OCI-LY7 (cell line): ENCODE results near the gene MAP3K5. TPM values are rescaled to one million over a fixed set of nuclear protein-coding genes. Genes with fewer than 3 reads are reported as not detected.
"Not testable (repeated sequence)": the region's sequence is repeated elsewhere in the genome, so short reads cannot be mapped to it uniquely, and the experiment has no call there.

Source experiments
- BruUV-seq: library from RNA; stranded (reverse); fragments of 400-500 nt; replicated peaks from 2 replicates; lab custom pipeline; 2021; lab: Mats Ljungman, UMichigan
- CTCF ChIA-PET: fragments of 300-600 bp; sonication (Branson Sonifier 250); formaldehyde crosslinking; loops from one replicate; lab custom pipeline; 2022; ENCODE audit warnings: antibody characterized with exemption; ENCODE audit not compliant: unreplicated experiment; lab: Charles Lee
- POLR2A ChIA-PET: fragments of 300-600 bp; sonication (Branson Sonifier 250); formaldehyde crosslinking; loops from one replicate; lab custom pipeline; 2022; ENCODE audit warnings: antibody characterized with exemption; lab: Charles Lee
- DNase-seq: peaks from one replicate; pipeline ENCODE4 v3.0.0-alpha.2; 2015; ENCODE audit warnings: low spot score
- H2AFZ ChIP-seq: fragments of 200-600 bp; sonication (generic), shearing (Covaris generic); 2 replicates; pipeline ENCODE4 v1.6.1; 2014; ENCODE audit warnings: mild to moderate bottlenecking, antibody characterized with exemption, low read length, moderate library complexity
- H3K27ac ChIP-seq: fragments of 200-600 bp; sonication (generic); 2 replicates; pipeline ENCODE4 v1.5.1; 2014; ENCODE audit warnings: mixed run types, low read depth, mild to moderate bottlenecking, moderate library complexity, low read length, inconsistent platforms; ENCODE audit not compliant: poor library complexity, severe bottlenecking
- H3K36me3 ChIP-seq: fragments of 200-600 bp; sonication (generic); 2 replicates; pipeline ENCODE4 v1.6.1; 2014; ENCODE audit warnings: mild to moderate bottlenecking, antibody characterized with exemption, low read length, moderate library complexity, mixed read lengths; ENCODE audit not compliant: insufficient read depth
- H3K4me1 ChIP-seq: fragments of 200-600 bp; sonication (generic); 2 replicates; pipeline ENCODE4 v1.5.1; 2014; ENCODE audit warnings: mild to moderate bottlenecking, low read length; ENCODE audit not compliant: insufficient read depth, poor library complexity, severe bottlenecking
- H3K4me2 ChIP-seq: fragments of 200-600 bp; sonication (generic); 2 replicates; pipeline ENCODE4 v1.6.1; 2014; ENCODE audit warnings: mild to moderate bottlenecking, low read length
- H3K4me3 ChIP-seq: fragments of 200-600 bp; sonication (generic); 2 replicates; pipeline ENCODE4 v1.5.1; 2014; ENCODE audit warnings: mild to moderate bottlenecking, low read depth, low read length; ENCODE audit not compliant: poor library complexity, severe bottlenecking
- H3K79me2 ChIP-seq: fragments of 200-600 bp; sonication (generic); 2 replicates; pipeline ENCODE4 v1.6.1; 2016; ENCODE audit warnings: low read depth, mild to moderate bottlenecking, low read length, moderate library complexity, mixed read lengths; ENCODE audit not compliant: insufficient read depth
- H3K9me2 ChIP-seq: fragments of 200-600 bp; sonication (generic); 2 replicates; pipeline ENCODE4 v1.6.1; 2016; ENCODE audit warnings: mild to moderate bottlenecking, low read length, mixed read lengths; ENCODE audit not compliant: insufficient read depth
- H3K9me3 ChIP-seq: fragments of 200-600 bp; sonication (generic); 2 replicates; pipeline ENCODE4 v1.6.1; 2014; ENCODE audit warnings: mild to moderate bottlenecking, mixed run types, low read length, mixed read lengths
- H4K20me1 ChIP-seq: fragments of 200-600 bp; sonication (generic); 2 replicates; pipeline ENCODE4 v1.6.1; 2014; ENCODE audit warnings: mild to moderate bottlenecking, antibody characterized with exemption, low read length, moderate library complexity, mixed read lengths; ENCODE audit not compliant: insufficient read depth
- CTCF ChIP-seq: fragments of 200-600 bp; sonication (generic); conservative IDR thresholded peaks from 2 replicates; pipeline ENCODE4 v1.5.1; 2014; ENCODE audit warnings: mild to moderate bottlenecking, antibody characterized with exemption, low read length, moderate library complexity, mixed read lengths
- EZH2phosphoT487 ChIP-seq: fragments of 200-600 bp; sonication (generic); IDR thresholded peaks from 2 replicates; pipeline ENCODE4 v1.6.1; 2018; ENCODE audit warnings: low read depth, borderline replicate concordance, mild to moderate bottlenecking, mixed run types, antibody characterized with exemption, low read length, moderate library complexity, mixed read lengths
- intact Hi-C: fragments of 100-400 bp; cut with micrococcal nuclease; formaldehyde crosslinking; loops from one replicate; pipeline ENCODE4 v1.10.0; 2022; ENCODE audit not compliant: unreplicated experiment
- total RNA-seq, 2 experiments: library from RNA; depleted of rRNA in 1 of 2; stranded (reverse); fragments of >200 nt in 1 of 2; shearing (Covaris generic) in 1 of 2; gene quantifications; 2 replicates each; pipeline ENCODE4 v1.2.3, GENCODE V29; 2014 to 2022

The MAP3K5 gene
- total RNA-seq, 2 experiments from 2014 or later: 13.8 to 16.6 TPM

- peak; percentile 41 for DNase-seq
- ChIA-PET POLR2A (interaction anchor here (0.7 to 8.4 kb wide), 7 partner anchors 9 to 120 kb away, joined by 3 to 142 read pairs (median 14); partner anchors contain the start of gene MAP3K5), CTCF (interaction anchor here (0.7 to 4.1 kb wide), 4 partner anchors 26 to 42 kb away, joined by 3 to 19 read pairs (median 6); partner anchors contain the start of gene MAP3K5)
- Histone ChIP-seq H3K36me3 (no peaks in the 10 kb centered on the region), H2AFZ (peak overlapping the region; percentile 30; the same call in 1 of the 2 replicates), H3K9me3 (no peaks in the 10 kb centered on the region), H3K4me2 (peak overlapping the region; percentile 66), H3K27ac (peak overlapping the region; percentile 95), H3K9me2 (no peaks in the 10 kb centered on the region), H4K20me1 (no peaks in the 10 kb centered on the region), H3K4me1 (peaks cover 69% of the 10 kb centered on the region), H3K79me2 (peaks cover 66% of the 10 kb centered on the region), H3K4me3 (peak overlapping the region; percentile 48)
- TF ChIP-seq CTCF: no peak
- no peak for TF ChIP-seq EZH2phosphoT487
- intact Hi-C loops: no loop called here
- no TSS peak for BruUV-seq
Observed at GRCh38 chr6:136762022-136762975, 30.0 kb downstream of the MAP3K5 start.

- Histone ChIP-seq H3K9me2 (no peaks in the 10 kb centered on the region), H2AFZ (peak overlapping the region; percentile 30; the same call in 1 of the 2 replicates), H3K4me2 (peak overlapping the region; percentile 66), H3K27ac (peak overlapping the region; percentile 95), H4K20me1 (no peaks in the 10 kb centered on the region), H3K79me2 (peaks cover 57% of the 10 kb centered on the region), H3K4me3 (peak overlapping the region; percentile 48), H3K9me3 (no peaks in the 10 kb centered on the region), H3K4me1 (peaks cover 60% of the 10 kb centered on the region), H3K36me3 (no peaks in the 10 kb centered on the region)
- POLR2A ChIA-PET: interaction anchor here (0.6 to 8.4 kb wide), 7 partner anchors 14 to 481 kb away, joined by 3 to 142 read pairs (median 7); partner anchors contain the start of gene MAP3K5
- peak; percentile 67 for DNase-seq
- intact Hi-C loops: no loop called here
- no TSS peak for BruUV-seq
- TF ChIP-seq CTCF: no peak
- no peak for TF ChIP-seq EZH2phosphoT487
- CTCF ChIA-PET: interaction anchor here (0.6 to 4.1 kb wide), 5 partner anchors 27 to 902 kb away, joined by 3 to 19 read pairs (median 4); partner anchors contain the start of gene MAP3K5
Observed at GRCh38 chr6:136761227-136761922, 30.9 kb downstream of the MAP3K5 start.

GRCh38 chr6:136760781-136761180 is 31.5 kb downstream of the MAP3K5 start:
- DNase-seq: peak; percentile 38
- H3K9me3 ChIP-seq, H4K20me1 ChIP-seq, H2AFZ ChIP-seq, H3K9me2 ChIP-seq, BruUV-seq, intact Hi-C loops, H3K36me3 ChIP-seq: not testable (repeated sequence)
- Histone ChIP-seq H3K4me2 (peak overlapping the region; percentile 66), H3K79me2 (peaks cover 51% of the 10 kb centered on the region; the same call in 1 of the 2 replicates), H3K4me1 (peaks cover 54% of the 10 kb centered on the region), H3K27ac (peak overlapping the region; percentile 95), H3K4me3 (peak overlapping the region; percentile 48)
- POLR2A ChIA-PET: interaction anchor here (0.6 to 8.4 kb wide), 10 partner anchors 9 to 174 kb away, joined by 3 to 142 read pairs (median 4); partner anchors contain the start of gene MAP3K5
- CTCF ChIA-PET: interaction anchor here (0.6 to 1.2 kb wide), 3 partner anchors 32 to 903 kb away, joined by 3 to 6 read pairs (median 3); partner anchors contain the start of gene MAP3K5
